GM12875 (cell line): Measurements from ENCODE around the gene ARHGAP20.

Source experiments
- H3K4me3 ChIP-seq: one replicate; pipeline ENCODE4 v1.5.1; 2011; ENCODE audit warnings: low read depth, low read length, control low read depth
- TF ChIP-seq, protein P1 (sequence below): IDR thresholded peaks from 2 replicates; pipeline ENCODE4 v1.5.1; 2011; ENCODE audit warnings: low read depth, mild to moderate bottlenecking, control low read depth, inconsistent platforms, low read length, moderate library complexity, borderline replicate concordance; ENCODE audit not compliant: insufficient read depth

The ARHGAP20 gene

GRCh38 chr11:110710628-110711381, 1.4 kb downstream of the ARHGAP20 start:
- H3K4me3 ChIP-seq, result no peak overlapping the region
- TF ChIP-seq, protein P1, sequence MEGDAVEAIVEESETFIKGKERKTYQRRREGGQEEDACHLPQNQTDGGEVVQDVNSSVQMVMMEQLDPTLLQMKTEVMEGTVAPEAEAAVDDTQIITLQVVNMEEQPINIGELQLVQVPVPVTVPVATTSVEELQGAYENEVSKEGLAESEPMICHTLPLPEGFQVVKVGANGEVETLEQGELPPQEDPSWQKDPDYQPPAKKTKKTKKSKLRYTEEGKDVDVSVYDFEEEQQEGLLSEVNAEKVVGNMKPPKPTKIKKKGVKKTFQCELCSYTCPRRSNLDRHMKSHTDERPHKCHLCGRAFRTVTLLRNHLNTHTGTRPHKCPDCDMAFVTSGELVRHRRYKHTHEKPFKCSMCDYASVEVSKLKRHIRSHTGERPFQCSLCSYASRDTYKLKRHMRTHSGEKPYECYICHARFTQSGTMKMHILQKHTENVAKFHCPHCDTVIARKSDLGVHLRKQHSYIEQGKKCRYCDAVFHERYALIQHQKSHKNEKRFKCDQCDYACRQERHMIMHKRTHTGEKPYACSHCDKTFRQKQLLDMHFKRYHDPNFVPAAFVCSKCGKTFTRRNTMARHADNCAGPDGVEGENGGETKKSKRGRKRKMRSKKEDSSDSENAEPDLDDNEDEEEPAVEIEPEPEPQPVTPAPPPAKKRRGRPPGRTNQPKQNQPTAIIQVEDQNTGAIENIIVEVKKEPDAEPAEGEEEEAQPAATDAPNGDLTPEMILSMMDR, result no peak

DNA sequence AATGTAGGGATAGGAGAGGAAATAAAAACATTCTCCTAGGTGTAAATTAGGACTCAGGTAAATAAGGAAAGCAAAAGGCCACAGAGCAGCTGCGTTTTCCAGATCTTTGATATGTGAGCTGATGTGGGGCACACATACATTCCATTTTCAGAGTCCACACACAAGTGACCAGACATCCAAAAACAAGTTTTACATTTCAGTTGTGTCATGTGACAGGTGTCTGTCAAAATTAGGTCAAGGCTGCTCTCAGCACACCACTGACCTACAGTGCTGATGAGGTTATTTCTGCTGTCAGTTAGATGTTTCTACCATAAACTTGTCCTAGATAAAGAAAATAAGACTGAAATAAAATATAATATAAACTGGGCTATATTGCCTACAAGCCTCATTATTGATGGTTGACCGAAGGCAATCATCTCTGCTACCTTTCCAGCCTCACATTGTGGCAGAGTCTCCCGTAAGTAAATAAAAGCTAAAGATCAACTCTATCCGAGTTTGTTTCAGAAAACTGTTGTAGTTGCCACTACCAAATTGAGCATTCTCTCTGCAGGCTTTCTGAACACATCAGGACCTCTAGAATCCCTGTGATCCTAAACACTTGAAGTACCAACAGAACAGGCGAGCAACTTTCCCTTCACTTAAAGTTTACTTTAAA, 7.9 kb downstream of the ARHGAP20 start:
- TF ChIP-seq, protein P1, result no peak
- H3K4me3 ChIP-seq, result no peak overlapping the region

DNA sequence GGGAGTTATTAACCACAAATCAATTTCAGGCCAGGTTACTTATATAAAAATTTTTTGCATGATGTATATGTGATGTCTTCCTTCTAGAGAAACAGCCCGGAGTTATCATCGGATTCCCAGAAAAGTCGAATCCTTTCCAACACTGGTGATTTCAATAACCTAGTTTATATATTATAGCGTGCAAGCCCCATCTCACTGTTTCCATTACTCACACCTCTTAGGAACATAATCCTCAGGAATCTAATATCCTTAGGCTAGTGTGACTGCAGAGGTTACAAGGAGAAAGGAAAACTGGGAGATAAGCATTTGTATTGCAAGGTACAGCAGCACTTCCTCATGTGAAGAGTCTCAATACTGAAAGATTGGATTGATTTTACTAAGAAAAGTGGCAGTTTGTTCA, 20.3 kb downstream of the ARHGAP20 start:
- TF ChIP-seq, protein P1, result no peak
- H3K4me3 ChIP-seq, result no peak overlapping the region

DNA sequence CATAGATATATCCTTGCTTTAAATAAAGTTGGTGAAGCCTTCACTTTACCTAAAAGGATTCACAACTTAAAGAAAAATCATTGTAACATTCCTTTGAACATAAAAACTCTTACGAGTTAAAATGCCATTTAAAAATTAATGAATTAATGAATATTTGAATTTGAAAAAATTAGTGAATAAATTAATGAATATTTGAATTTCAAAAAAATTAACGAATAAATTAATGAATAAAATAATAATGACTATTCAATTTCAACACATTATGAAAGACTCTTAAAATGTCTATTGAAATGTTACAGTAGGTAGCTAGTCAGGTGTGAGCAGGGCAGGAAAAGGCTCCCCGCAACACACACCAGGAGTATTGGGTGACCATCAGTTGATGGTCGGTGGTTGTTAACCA, 22.9 kb downstream of the ARHGAP20 start:
- no peak overlapping the region for H3K4me3 ChIP-seq
- TF ChIP-seq, protein P1, result no peak

DNA sequence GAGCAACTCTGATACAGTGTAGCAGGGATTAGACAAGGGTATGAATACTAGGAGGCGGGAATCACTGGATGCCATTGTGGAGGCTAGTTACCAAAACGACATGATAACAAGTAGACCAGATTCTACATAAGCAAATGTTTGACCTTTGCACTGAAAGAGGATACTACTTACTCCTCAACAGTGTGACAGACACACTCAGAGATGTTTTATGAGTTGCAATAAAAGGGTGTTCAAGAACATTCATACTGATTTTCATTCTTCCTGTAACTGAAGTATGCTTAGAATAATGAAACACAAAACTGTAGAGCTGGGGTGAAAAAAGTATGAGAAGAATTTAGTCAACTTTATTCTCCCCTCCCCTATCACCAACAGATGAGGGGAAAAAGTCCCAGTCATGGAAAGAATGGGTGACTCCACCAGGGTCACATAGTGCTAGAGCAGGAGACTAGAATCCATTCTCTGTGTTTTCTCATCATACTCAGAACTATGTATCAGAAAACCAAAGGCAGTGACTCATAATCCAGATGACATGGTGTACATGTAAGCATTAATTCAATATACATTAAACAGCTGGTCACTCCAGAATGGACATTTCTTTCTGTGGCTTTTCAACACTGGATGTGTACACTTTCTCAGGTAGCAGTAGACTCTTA, 32.8 kb downstream of the ARHGAP20 start:
- H3K4me3 ChIP-seq, result no peak overlapping the region
- TF ChIP-seq, protein P1, result no peak

DNA sequence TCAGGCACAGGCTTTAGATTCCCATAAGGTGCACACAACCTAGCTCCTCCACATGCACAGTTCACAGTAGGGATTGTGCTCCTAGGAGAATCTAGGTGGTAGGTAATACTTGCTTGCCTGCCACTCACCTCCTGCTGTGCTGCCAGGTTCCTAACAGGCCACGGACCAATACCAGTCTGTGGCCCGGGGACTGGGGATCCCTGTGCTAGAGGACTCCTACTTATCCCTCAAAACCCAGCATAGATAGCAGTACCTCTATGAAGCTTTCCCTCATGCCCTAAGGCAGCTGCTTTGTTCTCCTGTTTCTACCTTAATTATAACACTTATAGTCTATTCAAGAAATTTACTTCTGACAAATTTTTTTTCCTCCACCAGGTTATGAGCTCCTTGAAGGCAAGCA, 36.7 kb downstream of the ARHGAP20 start:
- TF ChIP-seq, protein P1, result no peak
- H3K4me3 ChIP-seq, result no peak overlapping the region
